Heart right ventricle (tissue), 16 donors: ENCODE measurements around the gene NPAS3. TPM values are rescaled to one million over a fixed set of nuclear protein-coding genes. Genes with fewer than 3 reads are reported as not detected.

Experiments used
- ATAC-seq, 8 donors: fragments of 200-7000 bp; cut with Tn5 transposase; one replicate each; pipeline ENCODE4 v1.9.1; 2020; ENCODE audit warnings: mild to moderate bottlenecking in 8 of 8, moderate library complexity in 8 of 8, moderate number of reproducible peaks in 1 of 8
- DNase-seq, 2 donors: peaks; one replicate each; pipeline ENCODE4 v3.0.0-alpha.2; 2020
- H3K27ac ChIP-seq, 10 donors: fragments of 200-600 bp; sonication (generic) in 2 of 10; one replicate each; pipeline versions ENCODE4 v1.5.0 to v1.8.0; 2020 to 2022; ENCODE audit warnings: mild to moderate bottlenecking in 3 of 10
- H3K27me3 ChIP-seq, 7 donors: fragments of 200-600 bp; one replicate each; pipeline ENCODE4 v1.8.0; 2021 to 2022; ENCODE audit warnings: mild to moderate bottlenecking in 2 of 7
- H3K36me3 ChIP-seq, 9 donors: fragments of 200-600 bp; sonication (generic) in 1 of 9; one replicate each; pipeline versions ENCODE4 v1.5.0 to v1.8.0; 2020 to 2022; ENCODE audit warnings: mild to moderate bottlenecking in 2 of 9
- H3K4me1 ChIP-seq, 9 donors: fragments of 200-600 bp; sonication (generic) in 1 of 9; one replicate each; pipeline versions ENCODE4 v1.5.0 to v1.8.0; 2020 to 2022; ENCODE audit warnings: mild to moderate bottlenecking in 4 of 9
- H3K4me3 ChIP-seq, 10 donors: fragments of 200-600 bp; sonication (generic) in 2 of 10; one replicate each; pipeline versions ENCODE4 v1.5.0 to v1.8.0; 2020 to 2022; ENCODE audit warnings: mild to moderate bottlenecking in 7 of 10, moderate library complexity in 2 of 10
- H3K9me3 ChIP-seq, 11 donors: fragments of 200-600 bp in 10 of 11; sonication (generic) in 2 of 11; one replicate each; pipeline versions ENCODE4 v1.5.0 to v1.8.0; 2013 to 2022; ENCODE audit warnings: mild to moderate bottlenecking in 2 of 11, control low read depth in 1 of 11, moderate library complexity in 1 of 11
- CTCF ChIP-seq, 9 donors: fragments of 200-600 bp; sonication (generic) in 2 of 9; IDR thresholded peaks; one replicate each; pipeline versions ENCODE4 v1.5.0 to v1.8.0; 2021 to 2022; ENCODE audit warnings: antibody characterized with exemption in 9 of 9, mild to moderate bottlenecking in 5 of 9, moderate library complexity in 1 of 9
- WGBS, 2 donors: extraction: QIAGEN DNeasy Blood & Tissue Kit; methylation state at CpG; one replicate each; pipeline ENCODE4 v1.1.7; 2013; ENCODE audit warnings: inconsistent platforms in 1 of 2; 5-methylcytosine and 5-hydroxymethylcytosine counted together
- intact Hi-C, 10 donors: fragments of 100-400 bp; cut with DNase I; formaldehyde crosslinking; loops; one replicate each; pipeline versions ENCODE4 v1.11.1 to v1.14.2; 2022
- polyA plus RNA-seq, 2 donors: library from polyadenylated mRNA; stranded (reverse); fragments of 200-250 nt; gene quantifications; one replicate each; pipeline ENCODE4 v1.2.3, GENCODE V29; 2013
- total RNA-seq, 10 donors: library from RNA; stranded (reverse); fragmentation: NEBNext Ultra II Directional in 3 of 10; extraction: Animal tissue kit (Norgen Biotek cat#: 25700) in 3 of 10; gene quantifications; one replicate each; pipeline versions ENCODE4 v1.2.1 to v1.2.4, GENCODE V29; 2021 to 2023
- donor health status: Arrhythmogenic right ventricular cardiomyopathy.
- donor health status: ischemic (EF 13 %, LVEDD 7.1; RV severe dilation, severe dysfunction).
- donor health status: healthy with polysubstance abuse.
- donor health status: DM: no; HTN: yes; CAD: no.
- donor health status: DM: no; HTN: no; CAD: no.
- donor health status: ischemic (EF 25% LVEDD 6.9; RV normal size, moderate dysfunction).
- donor health status: ischemic (EF 25% LVEDD 5.7; RV mildly dilated, moderate dysfunction).
- donor health status: healthy.
- donor health status: DM: yes; HTN: yes; CAD: no.
- donor health status: Ischemic cardiomyopathy.
- donor health status: ischemic (EF 35%, LVEDD 5.7; RV mildly dilated, moderate dysfunction).
- donor health status: nonischemic (EF 11% LVEDD 7.7; RV severe dilation, severe dysfunction).
- donor health status: DM: yes; HTN: yes; CAD: no.
- donor health status: PGD.
- donor health status: ischemic (EF 29% LVEDD 5.4; RV normal size, mild dysfunction).
- donor health status: nonischemic (EF 23%, LVEDD 6.1; RV moderate dilation, normal function).

Gene NPAS3
- total and polyA plus RNA-seq, 12 donors: 0.12 to 2.8 (median 0.99) TPM

DNA sequence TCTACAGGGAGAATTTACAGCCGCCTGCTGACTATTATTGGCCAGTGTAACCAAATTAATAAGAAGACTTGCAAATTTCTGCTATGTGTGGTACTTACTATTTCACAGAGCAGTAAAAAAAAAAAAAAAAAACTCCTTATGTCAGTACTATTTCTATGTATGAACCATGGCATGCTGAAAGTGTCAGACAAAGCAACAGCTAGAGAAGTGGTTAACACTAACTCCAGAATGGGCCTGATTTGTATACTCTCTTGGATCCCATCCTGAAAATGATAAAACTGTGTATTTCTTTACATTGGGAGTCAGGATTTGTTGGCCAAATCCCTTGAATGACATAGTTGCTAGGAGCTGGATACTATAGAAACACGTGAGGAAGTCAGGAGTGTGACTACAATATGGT is 595.4 kb downstream of the NPAS3 start:
- intact Hi-C loops: no loop called here
- Histone ChIP-seq H3K36me3 (no peaks in the 10 kb centered on the region), H3K4me1 (peaks cover 0 to 7% (median 0%) of the 10 kb centered on the region in 9 donors), H3K27me3 (no peaks in the 10 kb centered on the region), H3K9me3 (no peaks in the 10 kb centered on the region), H3K27ac (no peak overlapping the region), H3K4me3 (no peak overlapping the region)
- DNase-seq (no peak), ATAC-seq (no peak)
- WGBS, 2 donors: 95 to 97% methylated on average over 2 of the region's 2 CpGs
- TF ChIP-seq CTCF (IDR thresholded peaks at IDR 0.05): no peak

DNA sequence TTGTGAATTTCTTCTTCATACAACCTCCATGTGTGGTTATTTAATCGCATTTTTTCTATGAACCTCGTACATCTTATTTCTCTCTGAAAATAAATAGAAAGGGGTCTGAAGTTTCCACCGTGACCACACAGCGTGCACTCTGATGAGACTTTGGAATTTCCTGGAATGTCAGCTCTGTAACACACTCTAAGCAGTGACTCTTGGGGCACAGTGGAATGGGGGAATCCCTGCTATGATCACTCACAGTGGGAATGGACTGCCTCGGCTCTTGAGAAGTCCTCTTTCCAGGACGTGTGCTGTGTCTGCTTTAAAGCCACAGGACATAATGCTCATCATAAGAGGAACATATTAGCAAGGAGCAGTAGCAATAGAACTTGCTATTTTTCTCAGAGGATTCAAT is 596.0 kb downstream of the NPAS3 start:
- H3K9me3 ChIP-seq: no peaks in the 10 kb centered on the region
- intact Hi-C loops: no loop called here
- H3K27ac ChIP-seq: no peak overlapping the region
- ATAC-seq (no peak), DNase-seq (no peak)
- H3K27me3 ChIP-seq: no peaks in the 10 kb centered on the region
- no peak overlapping the region for H3K4me3 ChIP-seq
- 70 to 87% methylated on average over 6 of the region's 6 CpGs for WGBS, 2 donors
- TF ChIP-seq CTCF (IDR thresholded peaks at IDR 0.05): no peak
- H3K36me3 ChIP-seq: no peaks in the 10 kb centered on the region
- peaks cover 0 to 7% (median 0%) of the 10 kb centered on the region in 9 donors for H3K4me1 ChIP-seq

DNA sequence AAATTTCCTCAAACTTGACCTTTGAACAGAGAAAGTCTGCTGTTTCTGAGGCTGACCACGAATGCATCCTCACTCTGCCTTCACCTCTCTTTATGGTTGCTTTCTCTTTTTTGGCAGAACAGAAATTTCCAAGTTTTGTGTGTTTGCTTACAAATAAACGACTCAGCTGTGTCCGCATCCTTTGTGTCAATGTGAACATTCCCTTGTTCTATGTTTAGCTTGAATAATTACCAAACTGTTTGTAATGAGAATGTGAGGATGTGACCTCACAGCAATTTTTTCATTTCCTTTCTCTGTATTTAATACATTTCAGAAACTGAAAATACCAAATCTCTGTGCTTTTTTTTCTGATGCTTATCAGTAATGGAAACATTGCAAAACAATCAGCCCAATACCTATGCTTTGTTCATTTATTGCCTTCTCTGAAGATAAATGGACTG is 601.3 kb downstream of the NPAS3 start:
- no peaks in the 10 kb centered on the region for H3K9me3 ChIP-seq
- TF ChIP-seq CTCF (IDR thresholded peaks at IDR 0.05): no peak
- no peaks in the 10 kb centered on the region for H3K36me3 ChIP-seq
- no peak overlapping the region for H3K27ac ChIP-seq
- intact Hi-C loops: no loop called here
- 49 to 55% methylated on average over 3 of the region's 3 CpGs for WGBS, 2 donors
- no peaks in the 10 kb centered on the region for H3K27me3 ChIP-seq
- H3K4me1 ChIP-seq: peaks cover 0 to 12% (median 0%) of the 10 kb centered on the region in 9 donors
- DNase-seq: no peak
- no peak for ATAC-seq
- H3K4me3 ChIP-seq: no peak overlapping the region

DNA sequence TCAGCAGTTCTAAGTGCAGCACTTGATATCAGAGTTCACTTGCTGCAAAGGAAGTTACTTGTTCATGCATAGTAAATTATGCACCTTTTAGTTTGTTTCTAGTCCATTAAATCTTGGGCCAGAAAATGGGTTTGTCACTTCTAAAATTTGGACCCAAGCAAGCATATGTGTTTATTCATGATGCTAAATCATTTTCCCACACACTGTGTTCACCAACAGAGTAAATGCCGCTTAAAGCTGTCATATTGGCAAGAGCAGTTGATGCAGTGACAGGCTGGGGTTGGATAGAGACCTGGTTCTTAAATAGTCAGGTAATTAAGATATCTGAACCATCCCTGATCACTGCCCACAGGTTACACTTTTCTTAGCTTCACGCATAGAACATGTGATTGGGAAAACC is 602.5 kb downstream of the NPAS3 start:
- Histone ChIP-seq H3K4me3 (no peak overlapping the region), H3K27me3 (no peaks in the 10 kb centered on the region), H3K4me1 (peaks cover 0 to 12% (median 0%) of the 10 kb centered on the region in 9 donors), H3K27ac (no peak overlapping the region), H3K9me3 (no peaks in the 10 kb centered on the region), H3K36me3 (no peaks in the 10 kb centered on the region)
- WGBS, 2 donors: 95 to 96% methylated on average over 2 of the region's 2 CpGs
- ATAC-seq (no peak), DNase-seq (no peak)
- intact Hi-C loops: no loop called here
- no peak for TF ChIP-seq CTCF (IDR thresholded peaks at IDR 0.05)
